Cardiac muscle cell (in vitro differentiated cells and primary cell): Measurements from ENCODE around the gene TMEM11. TPM values are rescaled to one million over a fixed set of nuclear protein-coding genes. Genes with fewer than 3 reads are reported as not detected.

Experiments used
- DNase-seq, 2 donors: peaks; one replicate each; pipeline versions ENCODE4 v3.0.0 to v3.0.0-alpha.2; 2010 to 2017; ENCODE audit warnings: low read depth in 1 of 2, low spot score in 1 of 2
- H3K27ac ChIP-seq: fragments of 200-600 bp; sonication (generic); 2 replicates; pipeline ENCODE4 v1.5.1; 2016
- H3K27me3 ChIP-seq: fragments of 200-600 bp; sonication (generic); 2 replicates; pipeline ENCODE4 v1.6.0; 2016; ENCODE audit warnings: control low read depth
- H3K36me3 ChIP-seq: fragments of 200-600 bp; sonication (generic); 2 replicates; pipeline ENCODE4 v1.5.1; 2016; ENCODE audit warnings: control low read depth
- H3K4me1 ChIP-seq: fragments of 200-600 bp; sonication (generic); 2 replicates; pipeline ENCODE4 v1.8.1; 2017; ENCODE audit warnings: low read depth, mild to moderate bottlenecking, mixed run types
- H3K4me3 ChIP-seq: fragments of 200-600 bp; sonication (generic); 2 replicates; pipeline ENCODE4 v1.5.1; 2016; ENCODE audit warnings: mild to moderate bottlenecking
- H3K9me3 ChIP-seq: fragments of 200-600 bp; sonication (generic); 2 replicates; pipeline ENCODE4 v1.5.1; 2017; ENCODE audit warnings: low read depth, mild to moderate bottlenecking, control low read depth
- polyA plus RNA-seq: library from polyadenylated mRNA; unstranded; fragments of >200 nt; fragmentation: Nextera tagmentation; extraction: Ambion mirVana; gene quantifications from 2 replicates; pipeline ENCODE4 v1.2.1, GENCODE V29; 2016
- total RNA-seq: library from RNA; depleted of rRNA; stranded (reverse); fragments of >200 nt; gene quantifications from 2 replicates; pipeline ENCODE4 v1.2.3, GENCODE V29; 2016
- TF ChIP-seq, protein P1 (sequence below): IDR thresholded peaks from 2 replicates; pipeline ENCODE4 v1.5.1; 2012; ENCODE audit warnings: low read depth, mild to moderate bottlenecking, low read length

The TMEM11 gene
- total and polyA plus RNA-seq, 2 experiments from 2014 or later, result 37.9 to 91.0 TPM

DNA sequence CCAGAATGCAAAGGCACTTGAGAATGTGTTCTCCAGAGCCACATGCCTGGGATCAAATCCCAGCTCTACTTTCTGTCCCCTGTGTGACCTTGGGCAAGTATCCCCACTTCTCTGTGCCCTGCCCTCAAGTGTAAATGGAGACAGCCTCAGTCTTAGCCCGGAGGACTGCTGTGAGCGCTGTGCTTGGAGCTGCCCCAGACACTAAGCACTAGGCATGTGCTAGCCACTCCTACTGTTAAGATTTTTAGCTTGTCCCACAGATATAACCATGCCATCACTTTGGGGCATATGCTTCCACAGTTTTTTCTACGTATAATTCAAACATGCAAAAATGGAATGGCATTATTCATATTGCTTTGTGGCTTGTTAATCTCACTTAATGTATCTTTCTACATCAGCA is 29.4 kb downstream of the TMEM11 start:
- H3K4me1 ChIP-seq, result no peaks in the 10 kb centered on the region
- no peak for DNase-seq
- H3K9me3 ChIP-seq, result no peaks in the 10 kb centered on the region
- no peaks in the 10 kb centered on the region for H3K27me3 ChIP-seq
- H3K4me3 ChIP-seq, result no peak overlapping the region
- peaks cover 4% of the 10 kb centered on the region for H3K36me3 ChIP-seq
- no peak overlapping the region for H3K27ac ChIP-seq
- TF ChIP-seq, protein P1, sequence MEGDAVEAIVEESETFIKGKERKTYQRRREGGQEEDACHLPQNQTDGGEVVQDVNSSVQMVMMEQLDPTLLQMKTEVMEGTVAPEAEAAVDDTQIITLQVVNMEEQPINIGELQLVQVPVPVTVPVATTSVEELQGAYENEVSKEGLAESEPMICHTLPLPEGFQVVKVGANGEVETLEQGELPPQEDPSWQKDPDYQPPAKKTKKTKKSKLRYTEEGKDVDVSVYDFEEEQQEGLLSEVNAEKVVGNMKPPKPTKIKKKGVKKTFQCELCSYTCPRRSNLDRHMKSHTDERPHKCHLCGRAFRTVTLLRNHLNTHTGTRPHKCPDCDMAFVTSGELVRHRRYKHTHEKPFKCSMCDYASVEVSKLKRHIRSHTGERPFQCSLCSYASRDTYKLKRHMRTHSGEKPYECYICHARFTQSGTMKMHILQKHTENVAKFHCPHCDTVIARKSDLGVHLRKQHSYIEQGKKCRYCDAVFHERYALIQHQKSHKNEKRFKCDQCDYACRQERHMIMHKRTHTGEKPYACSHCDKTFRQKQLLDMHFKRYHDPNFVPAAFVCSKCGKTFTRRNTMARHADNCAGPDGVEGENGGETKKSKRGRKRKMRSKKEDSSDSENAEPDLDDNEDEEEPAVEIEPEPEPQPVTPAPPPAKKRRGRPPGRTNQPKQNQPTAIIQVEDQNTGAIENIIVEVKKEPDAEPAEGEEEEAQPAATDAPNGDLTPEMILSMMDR, result no peak

DNA sequence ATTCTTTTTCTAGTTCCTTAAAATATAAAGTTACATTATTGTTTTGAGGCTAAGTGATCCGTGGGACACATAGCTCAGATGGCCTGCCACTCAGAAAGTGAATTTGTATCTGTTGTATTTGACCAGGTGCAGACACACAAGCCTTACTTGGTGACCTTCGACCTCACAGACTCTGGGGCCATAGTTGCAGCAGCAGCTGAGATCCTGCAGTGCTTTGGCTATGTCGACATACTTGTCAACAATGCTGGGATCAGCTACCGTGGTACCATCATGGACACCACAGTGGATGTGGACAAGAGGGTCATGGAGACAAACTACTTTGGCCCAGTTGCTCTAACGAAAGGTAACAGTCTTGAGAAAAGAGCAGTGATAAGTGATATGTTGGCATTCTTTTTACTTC is 30.5 kb downstream of the TMEM11 start:
- H3K36me3 ChIP-seq, result peaks cover 1% of the 10 kb centered on the region
- no peaks in the 10 kb centered on the region for H3K27me3 ChIP-seq
- no peaks in the 10 kb centered on the region for H3K4me1 ChIP-seq
- H3K9me3 ChIP-seq, result no peaks in the 10 kb centered on the region
- H3K27ac ChIP-seq, result peak overlapping the region; percentile 17
- TF ChIP-seq, protein P1, result no peak
- DNase-seq, result no peak
- H3K4me3 ChIP-seq, result no peak overlapping the region

DNA sequence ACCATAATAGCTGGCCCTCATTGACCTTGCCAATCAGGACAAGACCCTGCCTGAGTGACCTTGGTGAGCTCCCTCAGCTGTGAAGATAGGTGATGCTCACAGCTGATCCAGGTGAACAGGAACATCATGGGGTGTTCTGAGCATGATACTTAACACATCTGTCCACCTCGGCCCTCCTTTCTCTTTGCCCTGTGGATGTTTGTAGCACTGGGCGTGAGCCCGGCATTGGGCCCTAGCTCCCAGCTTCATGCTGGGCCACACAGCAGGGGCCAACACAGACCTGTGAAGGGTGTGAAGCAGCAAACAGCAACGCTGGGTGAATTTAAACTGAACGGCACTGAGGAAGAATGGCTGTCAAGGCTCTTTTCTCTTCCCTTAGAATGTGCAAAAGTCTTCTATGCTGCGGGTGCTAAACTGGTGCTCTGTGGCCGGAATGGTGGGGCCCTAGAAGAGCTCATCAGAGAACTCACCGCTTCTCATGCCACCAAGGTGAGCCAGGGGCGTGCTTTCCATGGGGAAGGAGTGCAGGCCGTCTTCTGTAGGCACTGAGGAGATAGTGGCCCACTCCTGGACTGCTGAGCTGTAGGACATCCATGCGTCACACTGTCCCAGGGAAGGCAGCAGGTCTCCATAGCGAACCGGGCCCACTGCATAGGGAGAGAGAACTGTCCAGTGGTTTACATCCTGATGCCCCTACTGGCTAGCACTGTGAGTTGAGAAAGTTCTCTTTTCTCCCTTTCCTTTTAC is 35.9 kb downstream of the TMEM11 start:
- Histone ChIP-seq H3K27me3 (no peaks in the 10 kb centered on the region), H3K4me3 (no peak overlapping the region), H3K27ac (no peak overlapping the region), H3K9me3 (no peaks in the 10 kb centered on the region), H3K4me1 (peaks cover 16% of the 10 kb centered on the region), H3K36me3 (no peaks in the 10 kb centered on the region)
- TF ChIP-seq, protein P1, result no peak
- no peak for DNase-seq

DNA sequence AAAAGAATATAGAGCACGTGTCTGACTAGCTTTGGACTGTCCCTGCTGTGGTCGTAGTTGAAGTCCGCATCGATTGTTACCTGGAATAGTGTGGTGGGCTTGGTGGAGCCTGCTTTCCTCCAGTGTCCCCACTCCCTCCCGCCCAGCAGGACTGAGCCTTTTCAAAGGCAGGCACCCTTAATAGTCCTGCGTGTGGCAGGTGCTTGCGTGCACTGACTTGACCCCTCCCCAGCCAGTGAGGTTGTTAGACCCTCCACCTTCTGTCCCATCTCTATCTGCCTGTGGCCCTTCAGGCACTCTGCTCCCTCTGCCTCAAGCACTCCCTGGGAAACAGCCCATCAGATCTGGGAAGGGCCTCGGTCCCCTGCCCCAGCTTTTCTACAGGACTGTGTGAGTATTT is 36.6 kb downstream of the TMEM11 start:
- Histone ChIP-seq H3K27ac (no peak overlapping the region), H3K9me3 (no peaks in the 10 kb centered on the region), H3K4me3 (no peak overlapping the region), H3K36me3 (no peaks in the 10 kb centered on the region), H3K27me3 (no peaks in the 10 kb centered on the region), H3K4me1 (peaks cover 17% of the 10 kb centered on the region)
- no peak for DNase-seq
- TF ChIP-seq, protein P1, result no peak

DNA sequence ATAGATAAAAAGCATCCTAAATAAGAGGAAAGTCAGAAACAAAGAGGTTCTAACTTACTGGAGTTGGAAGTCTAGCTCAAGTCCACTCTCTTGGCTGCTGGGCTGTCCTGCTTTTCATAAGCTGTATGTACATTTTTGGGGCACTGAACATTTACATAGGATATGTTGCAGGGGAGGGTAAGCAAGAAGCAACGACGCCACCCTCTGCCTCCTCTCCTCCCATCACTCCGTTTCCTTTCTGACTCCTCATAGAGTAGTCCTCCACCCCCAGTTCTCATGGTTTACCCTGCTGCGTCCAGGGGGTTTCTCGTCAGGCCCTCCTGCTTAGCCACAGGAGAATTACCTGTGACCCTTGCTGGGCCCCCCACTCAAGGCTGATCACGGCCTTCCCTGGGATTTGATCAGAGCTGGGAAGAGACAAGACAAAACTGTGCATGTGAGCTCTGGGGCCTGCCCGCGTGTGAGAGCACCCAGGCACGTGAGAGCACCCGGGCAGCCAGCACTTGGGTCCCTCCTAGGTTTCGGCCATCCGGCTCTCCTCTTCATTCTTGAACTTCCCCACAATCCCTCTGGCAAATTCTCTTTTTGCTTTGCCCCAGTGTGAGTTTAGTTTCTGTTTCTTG is 37.1 kb downstream of the TMEM11 start:
- Histone ChIP-seq H3K4me1 (peaks cover 17% of the 10 kb centered on the region), H3K9me3 (no peaks in the 10 kb centered on the region), H3K27me3 (no peaks in the 10 kb centered on the region), H3K36me3 (no peaks in the 10 kb centered on the region), H3K27ac (no peak overlapping the region), H3K4me3 (no peak overlapping the region)
- no peak for DNase-seq
- TF ChIP-seq, protein P1, result no peak
